ENCODE data around the gene LRRC53.

The LRRC53 gene

GRCh38 chr1:74502432-74502831 is 10.0 kb downstream of the LRRC53 start:
- TF ChIP-seq, protein P1, sequence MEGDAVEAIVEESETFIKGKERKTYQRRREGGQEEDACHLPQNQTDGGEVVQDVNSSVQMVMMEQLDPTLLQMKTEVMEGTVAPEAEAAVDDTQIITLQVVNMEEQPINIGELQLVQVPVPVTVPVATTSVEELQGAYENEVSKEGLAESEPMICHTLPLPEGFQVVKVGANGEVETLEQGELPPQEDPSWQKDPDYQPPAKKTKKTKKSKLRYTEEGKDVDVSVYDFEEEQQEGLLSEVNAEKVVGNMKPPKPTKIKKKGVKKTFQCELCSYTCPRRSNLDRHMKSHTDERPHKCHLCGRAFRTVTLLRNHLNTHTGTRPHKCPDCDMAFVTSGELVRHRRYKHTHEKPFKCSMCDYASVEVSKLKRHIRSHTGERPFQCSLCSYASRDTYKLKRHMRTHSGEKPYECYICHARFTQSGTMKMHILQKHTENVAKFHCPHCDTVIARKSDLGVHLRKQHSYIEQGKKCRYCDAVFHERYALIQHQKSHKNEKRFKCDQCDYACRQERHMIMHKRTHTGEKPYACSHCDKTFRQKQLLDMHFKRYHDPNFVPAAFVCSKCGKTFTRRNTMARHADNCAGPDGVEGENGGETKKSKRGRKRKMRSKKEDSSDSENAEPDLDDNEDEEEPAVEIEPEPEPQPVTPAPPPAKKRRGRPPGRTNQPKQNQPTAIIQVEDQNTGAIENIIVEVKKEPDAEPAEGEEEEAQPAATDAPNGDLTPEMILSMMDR (IDR thresholded peaks at IDR 0.05), result no peak
- H3K4me3 ChIP-seq, result no peak overlapping the region
- no peak for DNase-seq (ENCODE audit: low spot score)
- no peak overlapping the region for H3K27ac ChIP-seq

DNA sequence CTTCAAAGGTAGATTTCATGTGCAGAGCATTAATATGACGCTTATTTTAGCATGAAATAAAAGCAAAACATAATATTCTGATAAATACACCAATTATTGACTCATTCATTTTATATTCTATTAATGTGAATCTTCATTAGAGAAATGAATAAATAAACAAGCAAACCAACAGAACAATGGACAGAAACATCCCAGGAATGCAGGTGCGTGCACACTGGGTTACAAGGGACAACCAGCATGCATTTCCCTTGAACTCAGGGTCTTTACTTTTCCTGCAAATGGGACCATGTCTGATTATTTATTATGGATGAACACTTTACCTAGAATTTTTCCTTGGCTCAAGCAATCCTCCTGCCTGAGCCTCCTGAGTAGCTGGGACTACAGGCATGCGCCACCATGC is 13.5 kb downstream of the LRRC53 start:
- Histone ChIP-seq H3K4me3 (no peak overlapping the region), H3K27ac (no peak overlapping the region)
- TF ChIP-seq, protein P1 (IDR thresholded peaks at IDR 0.05), result no peak
- DNase-seq (ENCODE audit: low spot score), result no peak

GRCh38 chr1:74496669-74497068 is 15.7 kb downstream of the LRRC53 start:
- Histone ChIP-seq H3K4me3 (no peak overlapping the region), H3K27ac (no peak overlapping the region)
- TF ChIP-seq, protein P1 (IDR thresholded peaks at IDR 0.05), result no peak
- DNase-seq (ENCODE audit: low spot score), result no peak

GRCh38 chr1:74486036-74486435 is 26.4 kb downstream of the LRRC53 start:
- no peak overlapping the region for H3K4me3 ChIP-seq
- H3K27ac ChIP-seq, result no peak overlapping the region
- DNase-seq (ENCODE audit: low spot score), result no peak
- TF ChIP-seq, protein P1 (IDR thresholded peaks at IDR 0.05), result no peak

DNA sequence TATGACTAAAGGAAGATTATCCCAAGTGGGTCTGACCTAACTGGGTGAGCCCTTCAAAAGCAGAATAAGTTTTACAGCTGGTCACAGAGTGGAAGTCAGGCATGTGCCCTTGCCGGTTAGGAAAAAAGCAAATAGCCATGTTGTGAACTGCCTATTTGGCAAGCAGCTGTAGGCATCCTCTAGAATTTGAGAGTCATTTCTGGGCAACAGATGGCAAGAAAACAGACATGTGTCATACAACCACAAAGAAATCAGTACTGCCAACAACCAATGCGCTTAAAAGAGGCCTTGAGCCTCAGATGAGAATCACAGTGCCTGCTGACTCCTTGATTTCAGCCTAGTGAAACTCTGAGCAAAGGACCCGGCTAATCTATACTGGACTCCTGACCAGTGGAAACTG is 26.8 kb downstream of the LRRC53 start:
- TF ChIP-seq, protein P1 (IDR thresholded peaks at IDR 0.05), result no peak
- H3K27ac ChIP-seq, result no peak overlapping the region
- no peak for DNase-seq (ENCODE audit: low spot score)
- H3K4me3 ChIP-seq, result no peak overlapping the region

- no peak overlapping the region for H3K4me3 ChIP-seq
- no peak for DNase-seq (ENCODE audit: low spot score)
Observed at GRCh38 chr1:74481607-74482006, 30.8 kb downstream of the LRRC53 start.

DNA sequence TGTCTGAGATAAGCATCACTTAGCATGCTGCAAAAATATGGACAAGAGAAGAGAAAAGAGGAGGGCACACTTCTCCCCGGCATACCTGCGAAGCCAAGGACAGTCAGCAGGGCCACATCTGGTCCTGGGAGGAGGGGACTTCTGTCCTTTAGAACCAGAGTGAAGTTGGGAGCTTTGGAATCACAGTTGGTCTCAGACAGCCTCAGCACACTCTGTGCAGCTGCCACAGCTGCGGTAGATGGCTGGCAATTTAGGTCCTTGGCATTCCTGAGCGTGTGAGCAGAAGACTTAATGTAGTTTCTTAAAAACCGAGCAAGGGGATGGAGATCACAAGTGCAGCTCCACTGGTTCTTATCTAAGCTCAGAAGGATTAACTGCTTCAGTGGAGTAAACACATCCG is 32.3 kb downstream of the LRRC53 start:
- Histone ChIP-seq H3K4me3 (no peak overlapping the region), H3K27ac (no peak overlapping the region)
- DNase-seq (ENCODE audit: low spot score), result no peak
- TF ChIP-seq, protein P1 (IDR thresholded peaks at IDR 0.05), result no peak

More at GRCh38 chr1:74481607-74482006, 30.8 kb downstream of the LRRC53 start:
- TF ChIP-seq, protein P1 (IDR thresholded peaks at IDR 0.05), result no peak
- H3K27ac ChIP-seq, result no peak overlapping the region

All from coronary artery (tissue), 2 donors.